GM12865 (cell line): Measurements from ENCODE around the gene KIAA1328.
"Not testable (repeated sequence)": the region's sequence is repeated elsewhere in the genome, so short reads cannot be mapped to it uniquely, and the experiment has no call there.

ENCODE experiments used
- DNase-seq: peaks from one replicate; pipeline ENCODE4 v3.0.0; 2010; ENCODE audit warnings: low read depth
- H3K4me3 ChIP-seq: 2 replicates; pipeline ENCODE4 v1.5.1; 2011; ENCODE audit warnings: mild to moderate bottlenecking, low read depth, low read length, control low read depth
- TF ChIP-seq, protein P1 (sequence below): IDR thresholded peaks from 2 replicates; pipeline ENCODE4 v1.5.1; 2011; ENCODE audit warnings: low read length, control low read depth, low read depth, inconsistent platforms; ENCODE audit not compliant: insufficient read depth; ENCODE audit errors: missing control alignments

The KIAA1328 gene

DNA sequence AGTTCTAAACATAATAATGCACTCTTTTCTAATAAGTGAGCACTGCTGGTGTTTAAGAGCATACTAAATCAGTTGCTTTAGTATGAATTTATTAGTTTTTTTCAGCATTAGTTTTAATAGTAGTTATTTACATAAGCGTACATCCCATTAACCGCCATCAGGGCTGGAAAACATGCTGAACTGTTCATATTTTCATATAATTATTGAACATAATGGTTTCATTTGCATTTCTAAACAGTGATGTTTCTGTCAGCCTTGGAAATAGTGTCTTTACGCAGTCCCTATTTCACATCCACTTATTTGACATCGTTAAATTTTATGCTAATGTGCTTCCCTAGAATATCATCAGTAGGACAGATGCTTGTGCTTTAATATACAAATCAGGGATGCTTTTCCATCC, 71.5 kb downstream of the KIAA1328 start:
- H3K4me3 ChIP-seq, result no peak overlapping the region
- no peak for DNase-seq
- TF ChIP-seq, protein P1, sequence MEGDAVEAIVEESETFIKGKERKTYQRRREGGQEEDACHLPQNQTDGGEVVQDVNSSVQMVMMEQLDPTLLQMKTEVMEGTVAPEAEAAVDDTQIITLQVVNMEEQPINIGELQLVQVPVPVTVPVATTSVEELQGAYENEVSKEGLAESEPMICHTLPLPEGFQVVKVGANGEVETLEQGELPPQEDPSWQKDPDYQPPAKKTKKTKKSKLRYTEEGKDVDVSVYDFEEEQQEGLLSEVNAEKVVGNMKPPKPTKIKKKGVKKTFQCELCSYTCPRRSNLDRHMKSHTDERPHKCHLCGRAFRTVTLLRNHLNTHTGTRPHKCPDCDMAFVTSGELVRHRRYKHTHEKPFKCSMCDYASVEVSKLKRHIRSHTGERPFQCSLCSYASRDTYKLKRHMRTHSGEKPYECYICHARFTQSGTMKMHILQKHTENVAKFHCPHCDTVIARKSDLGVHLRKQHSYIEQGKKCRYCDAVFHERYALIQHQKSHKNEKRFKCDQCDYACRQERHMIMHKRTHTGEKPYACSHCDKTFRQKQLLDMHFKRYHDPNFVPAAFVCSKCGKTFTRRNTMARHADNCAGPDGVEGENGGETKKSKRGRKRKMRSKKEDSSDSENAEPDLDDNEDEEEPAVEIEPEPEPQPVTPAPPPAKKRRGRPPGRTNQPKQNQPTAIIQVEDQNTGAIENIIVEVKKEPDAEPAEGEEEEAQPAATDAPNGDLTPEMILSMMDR, result no peak

DNA sequence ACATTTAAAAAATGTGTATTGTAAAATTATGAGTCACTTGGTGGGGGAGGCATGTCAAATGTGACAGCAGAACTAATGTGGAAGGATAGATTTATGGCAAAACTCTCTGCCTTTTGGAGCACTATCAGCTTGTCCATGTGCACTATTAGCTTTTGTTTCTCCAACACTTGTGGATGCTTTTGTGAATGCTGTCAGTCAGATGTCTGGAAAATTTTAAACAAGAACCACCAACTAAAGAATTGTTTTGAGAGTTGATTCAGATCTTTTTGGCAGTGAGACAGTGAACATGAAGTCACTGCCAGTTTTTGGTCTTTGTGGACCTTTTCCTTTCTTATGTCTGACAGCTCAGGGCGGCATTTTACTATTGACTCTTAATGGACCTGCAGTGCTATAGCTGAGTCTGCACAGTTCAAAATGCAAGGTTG, 72.4 kb downstream of the KIAA1328 start:
- no peak overlapping the region for H3K4me3 ChIP-seq
- DNase-seq, result no peak
- TF ChIP-seq, protein P1, result no peak

DNA sequence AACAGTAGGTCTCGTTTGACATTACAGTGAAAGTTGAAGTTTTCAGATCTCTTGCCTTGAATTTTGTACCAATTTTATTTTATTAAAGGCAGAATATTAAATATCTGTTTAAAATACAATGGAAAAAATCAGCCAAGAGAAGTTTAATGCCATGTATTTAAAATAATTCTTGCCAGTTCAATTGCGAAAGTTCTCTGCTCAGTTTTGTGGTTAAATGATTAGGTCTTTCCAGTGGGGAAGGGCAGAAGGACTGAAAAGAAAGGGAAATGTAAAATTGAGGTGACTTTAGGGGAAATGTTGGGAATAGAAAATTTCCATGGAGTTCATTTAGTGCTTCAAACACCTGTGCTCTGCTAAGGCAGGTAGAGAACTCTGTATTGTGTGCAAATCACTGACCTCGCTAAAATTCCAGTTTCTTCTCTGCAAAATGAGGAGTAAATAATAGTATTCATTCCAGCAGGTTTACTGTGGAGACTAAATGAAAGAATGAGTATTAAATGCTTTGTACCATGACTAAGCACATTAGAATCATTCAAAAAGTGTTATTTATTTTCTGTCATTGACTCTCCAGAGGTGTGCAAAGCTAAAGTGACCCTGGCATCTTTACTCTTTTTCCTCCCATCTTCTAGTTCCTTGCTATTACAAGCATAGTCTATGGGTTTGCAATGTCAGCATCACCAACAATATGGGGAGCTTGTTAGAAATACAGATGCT, 74.4 kb downstream of the KIAA1328 start:
- TF ChIP-seq, protein P1, result no peak
- H3K4me3 ChIP-seq, result no peak overlapping the region
- DNase-seq, result no peak

DNA sequence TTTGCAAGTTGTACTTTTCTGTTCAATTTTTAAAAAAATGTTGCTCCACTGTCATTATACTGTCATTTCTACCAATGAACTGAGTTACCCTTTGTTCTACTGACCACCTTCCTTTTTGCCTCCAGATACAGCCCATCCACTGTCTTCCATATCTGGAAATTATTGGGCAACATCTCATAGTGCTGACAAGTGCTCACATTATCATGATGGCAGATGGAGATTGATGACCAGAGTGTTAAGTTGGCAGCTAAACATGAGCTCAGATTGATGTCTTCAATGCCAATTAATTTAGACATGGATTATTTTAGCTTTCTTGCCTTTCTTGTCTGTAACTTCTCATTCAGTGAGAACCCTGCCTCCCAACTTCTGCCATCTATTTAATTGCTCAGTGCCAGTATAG, 76.6 kb downstream of the KIAA1328 start:
- TF ChIP-seq, protein P1, result no peak
- no peak overlapping the region for H3K4me3 ChIP-seq
- DNase-seq, result no peak

DNA sequence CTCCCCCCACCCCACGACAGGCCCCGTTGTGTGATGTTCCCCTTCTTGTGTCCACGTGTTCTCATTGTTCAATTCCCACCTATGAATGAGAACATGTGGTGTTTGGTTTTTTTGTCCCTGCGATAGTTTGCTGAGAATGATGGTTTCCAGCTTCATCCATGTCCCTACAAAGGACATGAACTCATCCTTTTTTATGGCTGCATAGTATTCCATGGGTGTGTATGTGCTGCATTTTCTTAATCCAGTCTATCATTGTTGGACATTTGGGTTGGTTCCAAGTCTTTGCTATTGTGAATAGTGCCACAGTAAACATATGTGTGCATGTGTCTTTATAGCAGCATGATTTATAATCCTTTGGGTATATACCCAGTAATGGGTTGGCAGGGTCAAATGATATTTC, 80.4 kb downstream of the KIAA1328 start:
- H3K4me3 ChIP-seq, result not testable (repeated sequence)

DNA sequence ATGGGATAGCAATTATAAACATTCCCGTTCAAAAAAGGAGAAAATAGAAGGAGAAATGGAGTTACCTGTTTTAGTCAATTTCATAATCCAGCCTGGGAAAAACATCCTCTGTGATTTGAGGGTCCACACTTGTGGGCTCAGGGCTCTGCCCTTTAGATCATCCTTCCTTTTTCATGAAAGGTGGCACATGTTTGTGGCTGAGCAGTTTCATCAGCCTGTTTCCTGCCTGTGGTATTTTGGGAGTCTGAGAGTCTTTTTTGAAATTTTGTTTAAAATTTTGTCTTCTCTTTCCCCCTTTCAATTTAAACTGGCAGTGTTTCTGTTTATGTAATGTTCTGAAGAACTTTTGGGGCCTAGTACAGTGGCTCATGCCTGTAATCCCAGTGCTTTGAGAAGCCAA, 84.0 kb downstream of the KIAA1328 start:
- TF ChIP-seq, protein P1, result no peak
- no peak overlapping the region for H3K4me3 ChIP-seq
- peak; percentile 11 for DNase-seq

More for the DNA sequence above, 80.4 kb downstream of the KIAA1328 start:
- DNase-seq, result not testable (repeated sequence)

DNA sequence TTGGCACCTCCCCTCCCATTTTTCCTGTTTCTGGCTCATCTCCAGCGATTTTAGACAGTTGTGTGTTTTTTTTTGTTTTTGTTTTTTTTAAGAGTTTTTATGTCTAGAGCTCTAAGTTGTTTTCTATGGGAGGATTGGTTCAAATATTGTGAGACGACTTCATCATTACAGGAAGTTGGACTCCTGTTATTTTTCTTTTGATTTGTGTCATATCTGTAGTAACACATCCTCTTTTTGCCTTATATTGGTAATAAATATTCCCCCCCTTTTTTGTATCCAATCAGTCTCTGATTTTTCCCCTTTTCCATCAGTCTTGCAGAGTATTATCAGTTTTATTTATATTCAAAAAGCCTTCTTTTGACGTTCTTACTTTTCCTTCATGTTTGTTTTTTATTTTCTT, 89.0 kb downstream of the KIAA1328 start:
- no peak overlapping the region for H3K4me3 ChIP-seq
- no peak for DNase-seq
- TF ChIP-seq, protein P1, result no peak
